HG03442 (cell line): ENCODE results near the gene NPM1.
"Not testable (repeated sequence)": the region's sequence is repeated elsewhere in the genome, so short reads cannot be mapped to it uniquely, and the experiment has no call there.

ENCODE experiments used
- ATAC-seq: cut with Tn5 transposase; IDR thresholded peaks from one replicate; pipeline ENCODE4 v1.9.1; 2021; ENCODE audit warnings: mild to moderate bottlenecking, moderate library complexity; ENCODE audit not compliant: unreplicated experiment

NPM1 gene

DNA sequence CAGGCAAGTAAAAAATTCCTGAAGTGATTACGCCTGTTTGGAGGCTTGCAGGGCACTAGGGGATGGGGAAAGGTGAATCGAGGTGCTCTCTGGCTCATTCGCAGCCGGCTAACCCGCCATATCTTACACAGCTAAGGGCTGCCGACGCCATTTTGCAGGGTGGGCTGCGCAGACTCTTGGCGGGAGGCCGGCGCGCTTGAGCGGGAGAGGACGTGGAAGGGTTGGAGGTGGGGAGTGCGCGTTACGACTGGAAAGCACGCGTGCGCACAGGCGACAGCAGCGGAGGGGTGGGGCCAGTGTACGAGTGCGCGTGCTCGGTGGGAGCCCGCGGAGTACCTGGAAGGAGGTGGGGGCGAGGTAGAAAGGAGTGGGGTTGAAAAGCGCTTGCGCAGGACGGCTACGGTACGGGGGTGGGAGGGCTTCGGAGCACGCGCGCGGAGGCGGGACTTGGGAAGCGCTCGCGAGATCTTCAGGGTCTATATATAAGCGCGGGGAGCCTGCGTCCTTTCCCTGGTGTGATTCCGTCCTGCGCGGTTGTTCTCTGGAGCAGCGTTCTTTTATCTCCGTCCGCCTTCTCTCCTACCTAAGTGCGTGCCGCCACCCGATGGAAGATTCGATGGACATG, at the start of gene NPM1:
NPM1 (plus strand) TSS at position 505 of the 625 bp plus-strand sequence; CDS start at position 605, 100 bp downstream.
- ATAC-seq: peak; percentile 81

GRCh38 chr5:171340042-171340441, 47.6 kb upstream of the NPM1 start:
- ATAC-seq: no peak

DNA sequence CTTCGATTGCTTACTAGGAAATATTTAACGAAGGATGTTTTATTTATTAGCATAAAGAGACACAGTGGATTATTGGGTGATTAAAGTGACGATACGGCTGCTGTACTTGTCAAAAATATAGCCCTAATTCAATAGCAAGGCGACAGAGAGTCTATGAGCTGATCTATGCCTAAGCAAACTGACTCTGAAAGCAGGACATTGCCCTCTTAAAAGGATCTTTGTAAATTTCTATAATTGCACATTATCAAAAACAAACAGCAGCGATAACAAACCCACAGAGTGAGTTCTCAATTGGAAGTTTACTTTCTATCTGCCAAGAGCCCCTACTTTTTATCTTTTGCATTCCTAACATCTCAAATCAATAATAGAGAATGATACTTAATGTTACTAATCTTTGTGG, 47.2 kb upstream of the NPM1 start:
- no peak for ATAC-seq

- no peak for ATAC-seq
These were observed 45.1 kb upstream of the NPM1 start for GRCh38 chr5:171342362-171343111.

- ATAC-seq: no peak
These were observed 42.6 kb upstream of the NPM1 start for GRCh38 chr5:171344936-171345608.

DNA sequence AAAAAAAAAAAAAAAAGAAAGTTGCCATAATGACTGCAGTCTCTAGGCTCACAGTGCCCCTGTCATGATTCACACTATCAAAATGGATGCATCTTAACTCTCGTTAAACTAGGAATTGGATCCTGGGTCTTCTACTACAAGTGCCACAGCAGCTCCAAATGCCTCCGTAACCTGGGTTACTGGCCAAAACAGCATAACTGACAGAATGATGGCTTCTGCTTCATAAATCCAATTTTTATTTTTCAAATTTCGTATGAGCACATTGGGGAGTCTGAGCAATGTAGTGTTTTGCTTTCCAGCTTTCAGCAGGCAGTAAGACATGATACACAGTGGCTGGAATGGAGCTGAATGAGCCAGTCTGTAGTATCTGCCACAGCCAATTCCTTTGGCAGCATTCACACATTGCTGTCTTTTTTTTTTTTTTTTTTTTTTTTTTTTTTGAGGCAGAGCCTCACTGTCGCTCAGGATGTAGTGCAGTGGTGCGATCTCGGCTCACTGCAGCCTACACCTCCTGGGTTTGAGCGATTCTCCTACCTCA, 36.0 kb upstream of the NPM1 start:
- no peak for ATAC-seq

DNA sequence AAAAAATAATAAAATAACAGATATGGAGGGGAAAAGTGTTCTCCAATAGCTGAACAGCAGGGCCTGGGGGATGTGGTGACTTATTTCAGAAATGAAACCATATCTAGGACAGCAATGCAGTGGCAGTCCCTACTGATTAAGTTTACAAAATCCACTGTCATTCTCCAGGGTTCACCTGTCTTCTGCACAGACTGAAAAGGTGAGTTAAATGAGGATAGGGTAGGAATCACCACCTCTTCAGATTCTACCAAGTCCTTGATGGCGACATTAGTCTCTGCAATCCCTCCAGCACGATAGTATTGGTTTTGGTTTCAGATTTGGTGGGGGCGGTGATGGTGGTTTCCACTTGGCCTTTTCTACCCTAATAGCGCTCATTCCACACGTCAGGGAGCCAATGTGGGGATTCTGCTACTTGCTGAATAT, 32.3 kb upstream of the NPM1 start:
- ATAC-seq: peak; percentile 95

GRCh38 chr5:171357843-171358242, 29.8 kb upstream of the NPM1 start:
- no peak for ATAC-seq

- not testable (repeated sequence) for ATAC-seq
These were observed 26.5 kb upstream of the NPM1 start for GRCh38 chr5:171361151-171361550.

GRCh38 chr5:171363249-171363648, 24.4 kb upstream of the NPM1 start:
- not testable (repeated sequence) for ATAC-seq

DNA sequence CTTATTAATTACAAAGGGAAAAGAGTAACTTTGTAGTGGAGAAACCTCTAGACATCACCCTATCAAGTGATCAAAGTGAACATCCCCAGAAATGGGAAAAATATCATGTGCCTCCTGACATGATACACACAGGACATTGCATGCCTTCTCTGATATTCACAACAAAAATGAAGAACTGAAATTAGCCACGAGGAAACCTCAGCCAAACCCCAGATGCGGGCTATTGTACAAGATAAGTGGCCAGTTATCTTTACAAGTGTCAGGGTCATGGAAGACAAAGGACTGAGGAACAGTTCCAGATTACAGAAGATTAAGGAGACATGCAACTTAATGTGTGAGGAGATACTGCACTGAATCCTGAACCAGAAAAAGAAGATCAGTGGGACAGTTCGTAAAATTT, 23.8 kb upstream of the NPM1 start:
- ATAC-seq: peak; percentile 78

DNA sequence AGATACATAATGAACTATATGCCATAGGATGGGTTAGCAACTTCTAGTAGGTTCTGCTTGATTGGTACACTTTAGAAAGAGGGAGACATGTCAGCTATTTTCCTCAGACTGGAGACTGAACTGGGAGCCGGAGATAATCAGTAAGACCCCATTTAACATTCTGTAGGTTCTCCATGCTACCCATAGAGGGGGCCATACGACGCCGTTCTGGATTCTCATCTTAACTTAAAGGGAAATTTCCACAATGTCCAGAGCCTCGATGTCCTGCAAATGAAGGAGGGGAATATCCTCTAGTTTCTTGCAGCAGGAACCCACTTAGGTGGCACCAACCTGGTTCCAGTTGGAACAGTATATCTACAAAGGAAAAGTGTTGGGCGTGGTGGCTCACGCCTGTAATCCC, 22.3 kb upstream of the NPM1 start:
- no peak for ATAC-seq

DNA sequence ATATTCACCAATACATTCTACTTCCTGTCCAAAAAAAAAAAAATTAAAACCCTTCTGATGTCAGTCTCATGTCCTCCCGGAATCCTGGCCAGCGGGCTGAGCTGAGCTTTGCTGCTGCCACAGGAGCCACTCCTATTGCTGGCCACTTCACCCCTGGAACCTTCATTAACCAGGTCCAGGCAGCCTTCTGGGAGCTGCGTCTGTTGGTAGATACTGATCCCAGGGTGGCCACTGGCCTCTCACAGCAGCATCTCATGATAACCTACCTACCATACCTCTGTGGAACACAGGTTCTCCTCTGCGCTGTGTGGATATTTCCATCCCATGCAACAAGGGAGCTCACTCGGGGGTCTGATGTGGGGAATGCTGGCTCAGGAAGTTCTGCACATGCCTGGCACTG, 21.0 kb upstream of the NPM1 start:
- ATAC-seq: no peak

DNA sequence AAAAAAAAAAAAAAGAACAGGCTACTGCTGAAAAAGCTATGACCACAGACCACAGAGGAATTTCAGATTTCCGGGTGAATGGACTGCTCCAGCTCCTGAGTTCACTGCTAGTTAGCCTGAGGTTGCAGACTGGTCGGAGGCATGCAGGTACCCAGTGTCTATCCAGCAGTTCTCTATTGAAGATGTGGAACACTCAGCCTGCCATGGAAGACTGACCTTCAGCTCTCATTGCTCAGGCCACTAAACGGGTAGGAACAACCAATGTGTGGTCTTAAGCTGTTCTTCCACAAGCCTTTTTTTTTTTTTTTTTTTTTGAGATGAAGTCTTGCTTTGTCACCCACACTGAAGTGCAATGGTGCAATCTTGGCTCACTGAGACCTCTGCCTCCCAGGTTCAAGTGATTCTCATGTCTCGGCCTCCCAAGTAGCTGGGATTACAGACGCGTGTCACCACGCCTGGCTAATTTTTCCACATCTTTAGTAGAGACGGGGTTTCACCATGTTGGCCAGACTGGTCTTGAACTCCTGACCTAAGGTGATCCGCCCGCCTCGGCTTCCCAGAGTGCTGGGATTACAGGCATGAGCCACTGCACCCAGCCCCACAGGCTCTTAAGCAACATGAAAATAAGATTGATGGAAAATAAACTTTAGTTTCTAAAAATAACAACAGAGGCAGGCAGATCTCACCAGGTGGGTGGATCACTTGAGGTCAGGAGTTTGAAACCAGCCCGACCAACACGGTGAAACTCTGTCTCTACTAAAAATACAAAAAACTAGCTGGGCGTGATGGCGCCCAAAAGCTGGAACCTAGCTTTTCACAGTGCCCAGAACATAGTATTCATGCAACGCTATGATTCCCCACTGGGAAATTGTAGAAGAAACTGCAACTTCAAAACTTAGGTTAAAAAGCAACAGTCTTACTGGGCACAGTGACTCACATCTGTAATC, 20.0 kb upstream of the NPM1 start:
- ATAC-seq: peak; percentile 40

DNA sequence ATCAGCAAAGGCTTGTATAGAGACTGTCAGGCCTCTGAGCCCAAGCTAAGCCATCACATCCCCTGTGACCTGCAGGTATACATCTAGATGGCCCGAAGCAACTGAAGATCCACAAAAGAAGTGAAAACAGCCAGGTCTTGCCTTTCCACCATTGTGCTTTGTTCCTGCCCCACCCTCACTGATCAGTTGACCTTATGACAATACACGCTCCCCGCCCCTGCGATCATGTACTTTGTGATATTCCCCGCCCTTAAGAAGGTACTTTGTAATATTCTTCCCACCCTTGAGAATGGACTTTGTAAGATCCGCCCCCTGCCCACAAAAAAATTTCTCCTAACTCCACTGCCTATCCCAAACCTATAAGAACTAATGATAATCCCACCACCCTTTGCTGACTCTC, 18.6 kb upstream of the NPM1 start:
- ATAC-seq: no peak

- no peak for ATAC-seq
These were observed 17.8 kb upstream of the NPM1 start for GRCh38 chr5:171369898-171370297.

GRCh38 chr5:171370881-171371280, 16.8 kb upstream of the NPM1 start:
- ATAC-seq: not testable (repeated sequence)

DNA sequence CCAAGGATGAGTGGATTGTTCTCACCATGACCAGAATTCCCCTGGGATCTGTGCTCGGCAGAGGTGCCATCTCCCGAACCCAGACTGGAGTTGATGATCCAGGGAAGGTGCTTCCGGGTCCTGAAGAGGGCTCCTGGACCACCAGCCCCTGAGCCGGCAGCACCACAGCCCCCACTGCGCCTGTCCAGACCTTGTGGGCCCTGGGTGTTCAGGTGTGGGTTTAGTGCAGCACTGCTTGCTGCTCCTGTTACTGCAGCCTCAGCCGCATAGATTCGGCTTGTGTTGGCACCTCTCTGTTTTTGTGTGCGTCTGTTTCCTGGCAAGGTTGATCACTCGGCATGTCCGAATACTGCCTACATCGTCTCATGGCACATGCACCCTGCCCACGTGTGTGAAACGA, 16.3 kb upstream of the NPM1 start:
- ATAC-seq: no peak

- ATAC-seq: no peak
These were observed 7.7 kb upstream of the NPM1 start for GRCh38 chr5:171379961-171380360.

DNA sequence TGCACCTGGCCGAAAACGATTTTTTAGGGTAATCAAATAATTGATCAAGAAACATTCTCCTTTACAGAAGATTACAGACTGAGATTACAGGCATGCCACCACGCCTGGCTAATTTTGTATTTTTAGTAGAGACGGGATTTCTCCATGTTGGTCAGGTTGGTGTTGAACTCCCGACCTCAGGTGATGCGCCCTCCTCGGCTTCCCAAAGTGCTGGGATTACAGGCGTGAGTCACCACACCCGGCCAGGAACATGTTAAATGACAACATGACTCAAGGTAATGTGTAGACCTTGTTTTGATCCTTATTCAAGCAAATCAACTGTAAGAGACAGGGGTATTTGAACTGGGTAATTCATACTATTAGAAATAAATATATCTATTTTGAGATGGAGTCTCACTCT, 3.2 kb upstream of the NPM1 start:
- not testable (repeated sequence) for ATAC-seq

DNA sequence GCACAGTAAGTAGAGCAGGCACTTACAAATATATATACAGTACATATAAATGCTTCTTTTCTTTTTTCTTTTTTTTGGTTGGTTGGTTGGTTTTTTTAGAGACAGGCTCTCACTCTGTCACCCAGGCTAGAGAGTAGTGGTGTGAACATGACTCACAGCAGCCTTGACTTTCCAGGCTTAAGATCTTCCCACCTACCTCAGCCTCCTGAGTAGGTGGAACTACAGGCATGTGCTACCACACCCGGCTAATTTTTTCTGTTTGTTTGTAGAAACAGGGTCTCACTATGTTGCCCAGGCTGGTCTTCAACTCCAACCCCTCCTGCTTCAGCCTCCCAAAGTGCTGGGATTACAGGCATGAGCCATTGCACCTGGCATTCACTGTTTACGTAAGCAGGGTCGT, 2.6 kb upstream of the NPM1 start:
- not testable (repeated sequence) for ATAC-seq
